ENCODE measurements around the gene CTNNA2. TPM values are rescaled to one million over a fixed set of nuclear protein-coding genes. Genes with fewer than 3 reads are reported as not detected.

Gene CTNNA2
- polyA plus RNA-seq, 2 of the 4 experiments (the other 2 are of a cell fraction), result 0.50 to 0.94 TPM

- Histone ChIP-seq H3K27ac (no peak overlapping the region), H3K9me3 (no peaks in the 10 kb centered on the region), H3K4me2 (no peak overlapping the region), H3K4me3 (no peak overlapping the region), H3K4me1 (no peaks in the 10 kb centered on the region)
- TF ChIP-seq RNF2 (IDR thresholded peaks at IDR 0.05; ENCODE audit: borderline replicate concordance, low read depth) (no peak), PBX3 (IDR thresholded peaks at IDR 0.05) (no peak), FOXS1 (CRISPR knock-in tag; IDR thresholded peaks at IDR 0.05) (no peak), CBX8 (IDR thresholded peaks at IDR 0.05) (no peak), HOXA7 (CRISPR knock-in tag; IDR thresholded peaks at IDR 0.05) (no peak), NFE2L2 (conservative IDR thresholded peaks at IDR 0.05; ENCODE audit: low read length) (no peak), ZSCAN20 (CRISPR knock-in tag; IDR thresholded peaks at IDR 0.05) (no peak), ATOH8 (CRISPR knock-in tag; IDR thresholded peaks at IDR 0.05; ENCODE audit: low read depth) (no peak), EHMT2 (IDR thresholded peaks at IDR 0.05; ENCODE audit: low read depth) (no peak), MAZ (IDR thresholded peaks at IDR 0.05; ENCODE audit: borderline replicate concordance, low read depth, low read length) (no peak), RFX5 (IDR thresholded peaks at IDR 0.05) (no peak), REST (IDR thresholded peaks at IDR 0.05) (no peak), EP300 (IDR thresholded peaks at IDR 0.05) (no peak), ZFP36 (IDR thresholded peaks at IDR 0.05; ENCODE audit: borderline replicate concordance, partially characterized antibody) (no peak), KDM5A (IDR thresholded peaks at IDR 0.05) (no peak)
- ChIA-PET CTCF (no interaction called here), POLR2A (no interaction called here)
- no peak for FAIRE-seq
- WGBS (ENCODE audit: missing lambda C conversion rate), result 11% methylated on average over 2 of the region's 2 CpGs
- no peak for ATAC-seq
- DNase-seq (ENCODE audit: low read depth in 1 of 2, low spot score in 1 of 2), result no peak
These were observed 1012.3 kb downstream of the CTNNA2 start for GRCh38 chr2:80525152-80525551.

- Histone ChIP-seq H3K4me3 (no peak overlapping the region), H3K27ac (no peak overlapping the region), H3K9me3 (no peaks in the 10 kb centered on the region), H3K4me2 (no peak overlapping the region), H3K4me1 (no peaks in the 10 kb centered on the region)
- ChIA-PET POLR2A (no interaction called here), CTCF (no interaction called here)
- FAIRE-seq (no peak), DNase-seq (ENCODE audit: low read depth in 1 of 2, low spot score in 1 of 2) (no peak), ATAC-seq (no peak)
- WGBS (ENCODE audit: missing lambda C conversion rate), result 18% methylated on average over 3 of the region's 3 CpGs
- TF ChIP-seq CBX2 (IDR thresholded peaks at IDR 0.05; ENCODE audit: borderline replicate concordance, low read depth) (no peak), RNF2 (IDR thresholded peaks at IDR 0.05; ENCODE audit: borderline replicate concordance, low read depth) (no peak), HES2 (IDR thresholded peaks at IDR 0.05) (no peak), CHD4 (IDR thresholded peaks at IDR 0.05; ENCODE audit: borderline replicate concordance) (no peak), HEYL (CRISPR knock-in tag; IDR thresholded peaks at IDR 0.05) (no peak), ELK1 (IDR thresholded peaks at IDR 0.05; ENCODE audit: low read depth, low read length) (no peak), HOXB13 (CRISPR knock-in tag; IDR thresholded peaks at IDR 0.05; ENCODE audit: low read depth) (no peak), KDM1A (IDR thresholded peaks at IDR 0.05; ENCODE audit: low read depth) (no peak), FOXS1 (CRISPR knock-in tag; IDR thresholded peaks at IDR 0.05) (no peak), HOXB5 (CRISPR knock-in tag; IDR thresholded peaks at IDR 0.05) (no peak), BCL3 (IDR thresholded peaks at IDR 0.05) (no peak)
These were observed 1014.3 kb downstream of the CTNNA2 start for GRCh38 chr2:80527119-80527518.

Measured in A549 (cell line).